ENCODE data around the gene RHOD.

Gene RHOD

GRCh38 chr11:67045314-67045713 is 11.3 kb upstream of the RHOD start:
- Mint-ChIP-seq H3K27ac (no peak overlapping the region), H3K4me1 (peaks cover 41% of the 10 kb centered on the region), H3K27me3 (ENCODE audit: low read depth, poor library complexity) (peaks cover 23% of the 10 kb centered on the region), H3K36me3 (ENCODE audit: low read depth) (no peaks in the 10 kb centered on the region), H3K9me3 (no peaks in the 10 kb centered on the region), H3K4me3 (no peak overlapping the region)
- no peak for DNase-seq
- TF ChIP-seq, protein P1, sequence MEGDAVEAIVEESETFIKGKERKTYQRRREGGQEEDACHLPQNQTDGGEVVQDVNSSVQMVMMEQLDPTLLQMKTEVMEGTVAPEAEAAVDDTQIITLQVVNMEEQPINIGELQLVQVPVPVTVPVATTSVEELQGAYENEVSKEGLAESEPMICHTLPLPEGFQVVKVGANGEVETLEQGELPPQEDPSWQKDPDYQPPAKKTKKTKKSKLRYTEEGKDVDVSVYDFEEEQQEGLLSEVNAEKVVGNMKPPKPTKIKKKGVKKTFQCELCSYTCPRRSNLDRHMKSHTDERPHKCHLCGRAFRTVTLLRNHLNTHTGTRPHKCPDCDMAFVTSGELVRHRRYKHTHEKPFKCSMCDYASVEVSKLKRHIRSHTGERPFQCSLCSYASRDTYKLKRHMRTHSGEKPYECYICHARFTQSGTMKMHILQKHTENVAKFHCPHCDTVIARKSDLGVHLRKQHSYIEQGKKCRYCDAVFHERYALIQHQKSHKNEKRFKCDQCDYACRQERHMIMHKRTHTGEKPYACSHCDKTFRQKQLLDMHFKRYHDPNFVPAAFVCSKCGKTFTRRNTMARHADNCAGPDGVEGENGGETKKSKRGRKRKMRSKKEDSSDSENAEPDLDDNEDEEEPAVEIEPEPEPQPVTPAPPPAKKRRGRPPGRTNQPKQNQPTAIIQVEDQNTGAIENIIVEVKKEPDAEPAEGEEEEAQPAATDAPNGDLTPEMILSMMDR (IDR thresholded peaks at IDR 0.05), result no peak

DNA sequence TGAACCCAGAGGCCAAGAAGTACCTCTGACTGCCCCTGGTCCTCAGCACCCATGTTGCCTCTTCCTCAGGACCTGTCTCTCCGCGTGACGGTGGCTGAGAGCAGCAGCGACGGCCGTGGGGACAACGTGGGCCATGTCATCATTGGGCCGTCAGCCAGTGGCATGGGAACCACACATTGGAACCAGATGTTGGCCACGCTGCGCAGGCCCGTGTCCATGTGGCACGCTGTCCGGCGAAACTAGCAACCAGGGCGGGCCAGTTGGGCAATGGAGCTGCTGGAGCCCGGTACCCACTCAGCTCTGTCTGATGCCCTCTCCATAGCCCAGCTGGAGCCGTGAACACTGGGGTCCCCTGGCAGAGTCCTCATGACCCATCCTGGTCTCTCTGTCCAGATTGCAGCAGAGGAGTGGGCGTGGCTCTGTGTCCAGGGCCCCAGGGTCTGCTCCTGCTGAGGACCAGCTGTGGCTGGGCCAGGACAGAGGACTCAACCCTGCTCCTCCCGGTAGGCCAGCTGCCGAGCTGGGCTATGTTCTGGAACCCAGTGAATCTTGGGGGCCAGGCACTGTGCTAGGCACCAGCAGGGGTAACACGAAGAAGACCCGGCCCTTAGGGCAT is 8.0 kb upstream of the RHOD start:
- Mint-ChIP-seq H3K27ac (peak overlapping the region; percentile 74), H3K27me3 (ENCODE audit: low read depth, poor library complexity) (peaks cover 17% of the 10 kb centered on the region), H3K9me3 (no peaks in the 10 kb centered on the region), H3K36me3 (ENCODE audit: low read depth) (no peaks in the 10 kb centered on the region), H3K4me1 (peaks cover 18% of the 10 kb centered on the region), H3K4me3 (no peak overlapping the region)
- TF ChIP-seq, protein P1 (IDR thresholded peaks at IDR 0.05), result no peak
- no peak for DNase-seq

DNA sequence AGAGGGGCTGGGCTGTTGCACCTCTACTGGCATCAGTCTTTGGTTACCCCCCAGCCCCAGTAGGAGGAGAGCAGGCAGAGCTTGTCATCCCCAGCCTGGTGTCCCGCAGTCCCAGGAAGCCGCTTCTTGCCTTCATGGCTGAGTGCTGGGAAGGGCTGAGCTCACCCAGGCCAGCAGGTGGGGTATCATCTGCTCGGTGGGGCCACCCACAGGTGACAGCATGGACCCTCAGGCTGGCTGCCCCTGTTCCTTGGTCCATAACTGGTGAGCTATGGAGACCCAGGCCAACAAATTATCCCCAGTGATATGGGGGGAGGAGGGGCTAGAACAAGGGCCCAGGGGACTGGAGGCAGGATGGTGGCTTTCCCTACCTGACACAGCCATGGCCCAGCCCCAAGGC is 6.5 kb upstream of the RHOD start:
- Mint-ChIP-seq H3K9me3 (no peaks in the 10 kb centered on the region), H3K27ac (no peak overlapping the region), H3K27me3 (ENCODE audit: low read depth, poor library complexity) (peaks cover 14% of the 10 kb centered on the region), H3K36me3 (ENCODE audit: low read depth) (no peaks in the 10 kb centered on the region), H3K4me1 (peaks cover 26% of the 10 kb centered on the region), H3K4me3 (no peak overlapping the region)
- TF ChIP-seq, protein P1 (IDR thresholded peaks at IDR 0.05), result no peak
- DNase-seq, result no peak

GRCh38 chr11:67051180-67051893 is 5.3 kb upstream of the RHOD start:
- H3K4me1 Mint-ChIP-seq, result peaks cover 38% of the 10 kb centered on the region
- H3K9me3 Mint-ChIP-seq, result no peaks in the 10 kb centered on the region
- H3K4me3 Mint-ChIP-seq, result no peak overlapping the region
- no peak overlapping the region for H3K27ac Mint-ChIP-seq
- no peaks in the 10 kb centered on the region for H3K36me3 Mint-ChIP-seq (ENCODE audit: low read depth)
- H3K27me3 Mint-ChIP-seq (ENCODE audit: low read depth, poor library complexity), result peaks cover 11% of the 10 kb centered on the region
- DNase-seq, result no peak
- TF ChIP-seq, protein P1 (IDR thresholded peaks at IDR 0.05), result no peak

GRCh38 chr11:67051945-67052488 is 4.6 kb upstream of the RHOD start:
- H3K36me3 Mint-ChIP-seq (ENCODE audit: low read depth), result no peaks in the 10 kb centered on the region
- no peak for DNase-seq

More at GRCh38 chr11:67051945-67052488, 4.6 kb upstream of the RHOD start:
- TF ChIP-seq, protein P1 (IDR thresholded peaks at IDR 0.05), result no peak
- Mint-ChIP-seq H3K4me1 (peaks cover 41% of the 10 kb centered on the region), H3K9me3 (no peaks in the 10 kb centered on the region), H3K27ac (no peak overlapping the region), H3K27me3 (ENCODE audit: low read depth, poor library complexity) (peaks cover 16% of the 10 kb centered on the region), H3K4me3 (no peak overlapping the region)

All from nephron progenitor cell (in vitro differentiated cells).